Eye (tissue), 1 donor: ENCODE measurements around the gene XKRX.

ENCODE experiments used
- DNase-seq: peaks from one replicate; pipeline ENCODE4 v3.0.0-alpha.2; 2015

Gene XKRX

DNA sequence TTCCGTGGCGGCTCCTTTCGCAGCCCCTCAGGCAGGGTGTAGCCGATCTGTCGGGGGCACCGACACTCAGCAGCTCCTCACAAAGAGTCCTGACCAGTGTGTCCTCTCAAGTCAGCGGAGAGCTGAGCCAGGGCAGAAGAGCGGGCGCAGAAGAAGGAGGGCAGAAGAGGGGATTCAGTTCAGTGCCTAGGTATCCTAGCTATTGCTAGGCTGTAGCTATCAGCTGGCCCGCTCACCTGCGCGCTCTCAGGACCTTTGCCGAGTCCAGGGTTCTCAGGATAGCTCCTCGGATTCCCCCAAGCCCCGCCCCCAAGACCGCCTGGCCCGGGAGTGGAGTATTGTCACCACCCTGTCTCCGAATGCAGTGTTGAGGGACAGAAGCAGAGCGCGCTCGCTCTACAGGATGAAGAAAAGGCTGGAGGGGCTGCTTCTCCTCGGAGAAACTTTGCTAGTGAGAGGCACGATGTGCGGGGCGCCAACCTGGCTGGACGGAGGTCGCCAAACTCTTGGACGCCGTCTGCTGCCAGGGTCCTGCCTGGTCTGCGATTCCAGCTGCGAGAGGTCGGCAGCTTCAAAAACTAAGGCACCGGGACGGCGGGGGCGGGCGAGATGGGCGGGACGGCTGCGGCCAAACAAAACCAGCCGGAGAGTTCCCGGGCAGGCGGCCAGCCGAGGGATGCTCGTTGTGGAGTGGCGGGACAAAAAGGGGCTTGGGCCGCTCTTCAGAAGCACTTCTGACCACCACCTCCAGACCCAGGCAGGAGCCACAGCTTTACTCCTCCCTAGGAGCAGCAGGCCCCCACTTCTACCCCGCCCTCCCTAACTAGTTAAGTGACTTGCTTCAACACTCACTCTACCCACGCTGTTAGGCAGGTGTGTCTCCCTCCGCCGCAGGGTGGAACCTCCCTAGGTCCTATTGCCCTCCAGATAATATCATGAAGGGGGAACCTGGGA is at the start of gene XKRX:
Gene XKRX, minus strand, starts transcription at position 258 of the 954 bp plus-strand sequence. CDS start 613 bp downstream, outside the sequence.
- peak; percentile 45 for DNase-seq

DNA sequence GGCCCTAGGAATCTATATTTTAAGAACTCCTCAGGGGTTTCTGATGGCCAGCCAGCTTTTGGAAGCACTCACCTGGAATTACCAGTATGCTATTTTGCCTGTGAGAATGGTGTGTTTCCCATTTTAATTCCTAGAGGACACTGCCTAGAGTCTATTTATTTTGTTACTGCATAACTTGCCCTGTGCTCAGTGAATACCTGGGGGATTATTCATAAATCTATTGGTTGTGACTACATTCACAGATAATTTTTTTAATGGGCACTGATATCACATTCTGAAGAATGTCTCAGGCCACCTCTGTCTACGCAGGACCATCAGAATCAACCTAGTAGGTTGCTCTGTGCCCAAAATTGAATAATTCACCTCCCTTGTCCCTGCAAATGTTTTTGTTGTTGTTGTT is 47.5 kb upstream of the XKRX start:
- no peak for DNase-seq

DNA sequence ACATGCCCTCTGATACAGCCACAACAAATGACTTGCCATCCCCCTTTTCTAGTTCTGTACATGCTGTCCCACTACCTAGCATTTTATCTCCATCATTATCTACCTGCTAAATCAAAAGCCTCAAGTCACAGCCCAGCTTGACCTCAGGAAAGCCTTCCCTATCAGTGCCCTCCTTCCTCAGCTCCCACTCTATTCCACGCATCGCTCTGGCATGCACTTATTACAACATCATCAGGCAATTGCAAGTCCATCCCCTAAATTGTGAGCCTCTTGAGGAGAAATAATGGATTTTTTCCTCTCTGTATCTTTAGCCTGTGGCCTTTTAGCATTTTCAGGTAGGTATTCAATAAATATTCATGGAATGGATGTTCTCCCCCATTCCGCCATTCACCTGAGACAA is 46.5 kb upstream of the XKRX start:
- DNase-seq, result no peak

DNA sequence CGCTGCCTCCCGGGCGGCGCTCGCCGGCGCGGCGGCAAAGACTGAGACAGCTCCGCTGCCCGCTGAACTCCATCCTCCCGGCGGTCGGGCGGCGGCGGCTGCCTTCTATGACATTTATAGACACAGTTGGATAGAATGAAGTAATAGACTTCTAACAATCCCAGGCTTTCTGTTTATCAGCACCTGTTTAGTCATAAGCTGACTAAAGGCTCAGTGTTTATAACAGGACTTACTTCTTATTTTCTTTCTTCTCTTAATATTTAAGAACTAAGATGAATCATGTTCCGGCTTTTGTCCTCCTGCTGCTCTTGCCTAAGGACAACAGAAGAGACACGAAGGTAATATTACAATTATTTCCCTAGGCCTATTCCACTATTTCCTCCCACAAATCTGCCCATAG is 44.7 kb upstream of the XKRX start:
- DNase-seq, result no peak

DNA sequence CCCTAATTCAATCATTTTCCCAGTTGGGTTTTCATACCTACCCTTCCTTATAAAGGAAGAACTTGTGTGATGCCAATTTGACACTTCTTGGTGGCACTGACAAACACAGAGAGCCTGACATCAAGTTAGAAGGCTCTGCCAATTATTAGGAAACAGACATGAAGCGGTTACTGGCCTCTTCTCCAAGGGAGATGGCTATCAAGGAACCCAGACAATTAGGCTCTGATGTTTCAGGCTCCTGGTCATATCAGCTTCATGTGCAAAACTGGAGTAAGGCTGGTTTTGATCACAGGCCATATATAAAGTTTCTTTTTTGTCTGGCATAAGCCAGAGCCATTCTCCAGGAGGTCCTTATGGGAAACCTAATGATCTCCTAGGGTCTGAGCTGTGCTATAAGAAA is 41.2 kb upstream of the XKRX start:
- no peak for DNase-seq

DNA sequence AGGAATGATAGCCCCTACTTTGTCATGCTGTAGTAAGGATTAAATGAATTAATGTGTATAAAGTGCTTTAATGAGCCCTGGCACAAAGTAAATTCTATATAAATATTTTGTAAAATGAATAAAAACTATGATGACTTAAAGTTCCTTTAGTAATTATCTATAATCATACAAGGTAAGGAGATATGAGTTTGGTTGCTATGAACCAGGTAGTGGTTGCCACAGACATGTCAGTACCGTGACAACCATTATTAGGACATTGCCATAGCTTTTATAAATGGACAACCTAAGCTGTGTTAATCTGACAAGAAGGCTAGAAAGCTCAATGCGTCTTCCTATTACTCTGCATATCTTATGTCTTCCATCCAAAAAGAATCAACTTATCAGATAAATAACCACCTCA is 40.7 kb upstream of the XKRX start, which contains the start of gene ARL13A:
Gene ARL13A, plus strand, starts transcription at position 301 of the 400 bp plus-strand sequence. CDS start 3,982 bp downstream, outside the sequence.
- DNase-seq, result no peak

DNA sequence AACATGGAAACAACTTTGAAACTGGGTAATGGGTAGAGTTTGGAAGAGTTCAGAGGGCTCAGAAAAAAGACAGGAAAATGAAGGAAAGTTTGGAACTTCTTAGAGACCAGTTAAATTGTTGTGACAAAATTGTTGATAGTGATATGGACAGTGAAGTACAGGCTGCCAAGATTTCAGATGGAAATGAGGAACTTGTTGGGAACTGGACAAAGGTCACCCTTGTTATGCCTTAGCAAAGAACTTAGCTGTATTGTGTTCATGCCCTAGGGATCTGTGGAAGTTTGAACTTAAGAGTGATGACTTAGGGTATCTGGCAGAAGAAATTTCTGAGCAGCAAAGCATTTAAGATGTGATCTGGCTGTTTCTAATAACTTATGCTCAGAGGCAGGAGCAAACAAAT is 35.6 kb upstream of the XKRX start:
- no peak for DNase-seq

DNA sequence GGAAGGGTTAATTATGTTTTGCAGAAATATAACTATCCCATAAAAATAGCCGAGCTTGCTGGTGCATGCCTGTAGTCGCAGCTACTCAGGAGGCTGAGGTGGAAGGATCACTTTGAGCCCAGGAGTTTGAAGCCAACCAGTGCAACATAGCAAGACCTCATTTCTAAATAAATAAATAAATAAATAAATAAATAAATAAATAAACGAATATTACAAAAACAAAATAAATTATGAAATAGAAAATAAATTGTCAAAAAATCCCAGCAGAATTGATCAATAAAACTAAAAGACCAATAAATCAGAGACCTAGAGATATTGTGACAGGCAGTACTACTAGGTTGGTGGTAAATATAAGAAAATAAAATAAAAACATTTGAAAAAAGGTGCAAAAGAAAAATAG is 34.1 kb upstream of the XKRX start:
- DNase-seq, result no peak

DNA sequence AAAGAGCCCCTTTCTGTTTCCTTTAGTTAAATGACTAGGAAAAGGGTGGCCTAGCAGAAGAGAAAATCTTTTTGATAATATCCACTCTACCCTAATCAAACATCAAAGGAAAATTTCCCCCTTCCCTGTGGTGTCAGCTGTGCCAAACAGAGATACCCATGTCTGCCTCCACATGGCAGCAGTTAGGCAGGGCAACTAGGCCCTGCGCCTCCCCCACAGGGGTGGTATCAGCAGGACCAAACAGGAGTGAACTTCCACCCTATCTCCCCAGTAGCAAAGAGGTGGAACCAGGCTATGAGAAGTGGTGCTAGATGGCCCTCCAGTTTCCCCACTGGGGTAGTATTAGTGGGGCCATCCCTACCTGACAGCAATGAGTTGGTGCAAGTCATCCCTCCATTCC is 19.8 kb upstream of the XKRX start:
- DNase-seq, result no peak

DNA sequence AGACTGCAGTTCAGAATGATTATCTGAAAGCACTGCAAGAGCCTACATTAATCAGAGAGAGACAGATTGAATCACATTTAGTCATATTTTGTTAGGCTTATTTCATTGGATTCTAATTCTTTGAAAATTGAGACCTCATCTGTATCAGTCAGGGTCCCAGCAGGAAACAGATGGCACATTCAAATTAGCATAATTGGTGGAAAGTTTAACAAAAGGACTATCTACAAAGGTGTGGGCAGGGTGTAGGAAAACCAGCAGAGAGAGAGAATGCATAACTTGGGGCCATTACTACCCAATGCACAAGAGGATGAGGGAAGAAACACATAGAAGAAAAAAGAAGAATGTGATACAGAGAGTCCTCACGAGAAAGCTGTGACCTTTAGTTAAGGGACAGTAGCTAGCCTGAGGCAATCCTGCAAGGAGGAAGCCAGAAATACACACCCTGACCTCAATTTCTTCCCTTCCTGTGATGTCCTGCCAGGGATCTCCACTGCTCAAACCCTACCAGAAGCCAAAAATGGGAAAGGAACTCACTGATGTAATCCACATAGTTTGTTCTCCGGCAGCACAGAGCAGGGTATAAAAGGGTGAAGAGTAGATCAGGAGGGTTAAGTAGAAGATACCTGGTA is 17.7 kb upstream of the XKRX start:
- DNase-seq, result no peak

DNA sequence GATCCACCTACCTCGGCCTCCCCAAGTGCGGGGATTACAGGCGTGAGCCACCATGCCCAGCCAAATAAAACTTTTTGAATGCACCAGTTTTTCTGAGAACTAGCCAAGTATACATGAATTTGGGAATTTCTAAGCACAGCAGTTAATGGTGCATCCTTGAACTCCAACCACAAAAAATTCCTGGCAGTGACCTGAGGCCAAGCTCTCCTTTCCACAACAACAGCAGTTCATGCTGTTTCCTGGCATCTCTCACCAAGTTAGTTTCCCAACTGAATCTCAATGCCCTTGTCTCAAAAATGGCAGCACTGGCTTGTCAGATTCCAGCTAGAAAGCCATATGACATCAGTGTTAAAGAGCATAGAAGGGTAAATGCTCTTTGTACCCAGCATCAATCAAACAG is 15.9 kb upstream of the XKRX start:
- DNase-seq, result no peak

DNA sequence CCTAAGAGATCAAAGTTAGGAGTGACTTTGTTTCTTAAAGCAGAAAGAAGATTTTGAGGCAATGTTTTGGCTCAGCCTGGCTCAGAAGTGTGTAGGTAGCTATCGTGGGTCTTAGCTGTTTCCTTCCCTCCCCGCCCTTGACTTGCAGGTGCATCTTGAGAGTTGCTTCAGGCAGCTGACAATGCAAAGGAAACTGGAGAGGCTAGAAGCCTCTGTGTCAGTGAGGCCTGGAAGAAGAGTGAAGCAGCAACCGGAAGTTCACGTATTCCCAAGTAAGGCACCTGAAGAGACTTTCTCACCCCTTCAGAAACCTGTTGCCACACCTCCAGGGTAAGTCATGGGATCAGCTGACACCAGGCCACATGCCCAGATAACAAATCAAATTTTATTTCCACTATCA is 10.6 kb upstream of the XKRX start:
- no peak for DNase-seq

DNA sequence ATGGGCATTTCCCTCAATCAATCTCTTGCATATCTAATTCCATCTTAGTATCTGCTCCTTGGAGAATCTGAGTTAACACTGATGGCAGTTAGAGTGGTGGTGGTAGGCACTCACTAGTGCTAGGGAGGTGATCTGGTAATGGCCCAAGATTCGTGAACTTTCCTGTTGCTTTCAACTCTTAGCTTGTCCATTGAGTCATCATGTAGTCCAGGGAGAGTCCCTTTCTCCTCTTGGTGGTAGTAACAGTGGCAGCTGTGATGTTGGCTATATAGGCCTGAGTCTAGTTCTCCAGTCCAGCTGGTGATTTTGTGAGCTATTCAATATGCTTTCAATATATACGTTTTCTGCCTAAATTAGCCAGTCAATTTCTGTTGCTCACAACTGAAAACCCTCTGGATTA is 7.0 kb upstream of the XKRX start:
- no peak for DNase-seq

DNA sequence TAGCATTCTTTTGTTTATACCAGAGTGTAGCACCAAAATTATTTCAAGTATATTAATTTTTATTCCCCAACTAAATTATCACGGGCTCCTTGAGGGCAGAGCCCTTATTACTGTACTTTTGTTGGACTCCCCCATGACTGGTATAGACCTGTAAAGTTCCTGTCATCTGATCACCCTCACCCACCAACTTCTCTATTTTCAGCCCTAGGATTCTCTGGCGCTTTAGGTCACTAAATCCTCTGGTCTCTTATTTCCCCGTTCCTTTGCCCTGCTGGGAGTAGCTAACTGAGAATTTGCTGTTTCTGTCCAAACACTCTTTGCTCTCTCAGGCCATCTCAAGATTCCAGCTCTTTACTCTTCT is 3.2 kb upstream of the XKRX start:
- no peak for DNase-seq

DNA sequence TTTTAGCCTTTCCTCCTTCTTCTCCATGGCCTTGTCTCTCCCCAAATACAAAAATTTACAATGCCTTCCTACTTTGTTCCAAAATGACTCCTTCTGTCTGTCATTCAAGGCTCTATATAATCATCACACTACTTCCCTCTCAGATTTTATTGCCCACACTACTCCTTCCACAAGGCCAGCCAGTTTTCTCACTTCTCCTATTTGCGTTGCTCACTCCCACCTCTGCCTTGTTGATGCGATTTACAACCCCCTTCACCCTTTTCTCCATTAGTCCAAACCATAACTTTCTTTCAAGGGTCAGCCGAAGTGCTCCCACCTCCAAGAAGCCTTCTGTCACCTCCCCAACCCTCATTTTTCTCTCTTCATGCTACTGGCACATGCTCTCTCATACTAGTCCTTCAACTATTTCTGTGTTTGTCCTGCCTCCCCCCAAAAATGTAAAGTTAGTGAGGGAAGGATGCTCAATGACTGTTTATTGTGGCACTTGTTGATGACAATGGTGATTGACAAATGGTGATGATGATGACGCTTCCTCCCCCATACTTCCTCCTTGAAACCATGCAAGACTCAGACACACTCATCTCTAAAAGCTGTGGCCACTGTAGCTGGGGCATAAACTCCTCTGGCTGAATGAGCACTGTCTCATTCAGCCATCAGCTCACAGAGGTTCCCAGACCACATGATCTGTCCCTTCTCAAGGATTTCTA is 2.7 kb upstream of the XKRX start:
- DNase-seq, result no peak

DNA sequence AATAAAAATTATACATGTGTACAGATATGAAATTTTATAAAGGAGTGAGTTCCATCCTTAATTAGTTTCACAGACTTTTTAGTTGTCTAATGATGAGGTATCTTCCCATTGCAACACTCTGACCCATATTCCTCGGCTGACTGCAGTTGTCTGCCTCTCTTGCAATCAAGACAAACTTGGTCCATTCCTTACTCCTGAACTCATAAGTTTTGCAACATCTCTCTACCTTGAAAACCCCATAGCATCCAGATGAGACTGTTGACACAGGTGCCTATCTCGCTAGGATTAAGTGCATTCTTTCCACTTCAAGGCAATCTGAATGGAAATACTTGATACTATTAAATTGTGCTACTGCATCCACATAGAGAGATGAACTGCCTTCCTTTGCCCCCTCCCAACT is 2.3 kb downstream of the XKRX start:
- DNase-seq, result no peak

DNA sequence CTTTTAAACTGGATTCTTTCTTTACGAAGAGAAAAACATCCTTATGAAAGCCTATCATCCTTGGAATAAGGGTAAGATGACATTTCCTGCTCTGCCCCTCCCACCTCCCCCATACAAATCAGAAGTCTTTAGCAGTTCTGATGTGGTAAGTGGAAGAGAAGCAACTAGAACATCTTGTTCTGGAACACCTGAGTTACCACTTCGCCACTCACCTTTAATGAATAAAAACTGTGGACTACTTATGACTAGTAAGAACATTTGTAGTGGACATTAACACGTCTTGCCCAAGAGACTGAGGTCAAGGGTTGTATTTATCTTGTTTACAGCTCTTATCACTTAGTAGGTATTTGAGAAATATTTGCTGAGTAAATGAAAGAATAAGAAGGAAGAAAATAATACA is 4.3 kb downstream of the XKRX start:
- no peak for DNase-seq

DNA sequence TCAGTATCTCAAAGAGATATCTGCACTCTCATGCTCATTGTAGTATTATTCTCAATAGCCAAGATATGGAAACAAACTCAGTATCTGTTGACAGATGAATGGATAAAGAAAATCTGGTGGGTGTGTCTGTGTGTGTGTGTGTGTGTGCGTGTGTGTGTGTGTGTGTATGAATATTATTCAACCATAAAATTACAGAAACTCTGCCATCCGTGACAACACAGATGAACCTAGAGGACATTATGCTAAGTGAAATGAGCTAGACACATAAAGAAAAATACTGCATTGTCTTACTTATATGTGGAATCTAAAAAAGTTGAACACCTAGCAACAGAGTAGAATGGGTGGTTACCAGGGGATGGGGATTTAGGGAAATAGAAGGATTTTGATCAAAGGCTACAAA is 13.2 kb downstream of the XKRX start:
- no peak for DNase-seq

DNA sequence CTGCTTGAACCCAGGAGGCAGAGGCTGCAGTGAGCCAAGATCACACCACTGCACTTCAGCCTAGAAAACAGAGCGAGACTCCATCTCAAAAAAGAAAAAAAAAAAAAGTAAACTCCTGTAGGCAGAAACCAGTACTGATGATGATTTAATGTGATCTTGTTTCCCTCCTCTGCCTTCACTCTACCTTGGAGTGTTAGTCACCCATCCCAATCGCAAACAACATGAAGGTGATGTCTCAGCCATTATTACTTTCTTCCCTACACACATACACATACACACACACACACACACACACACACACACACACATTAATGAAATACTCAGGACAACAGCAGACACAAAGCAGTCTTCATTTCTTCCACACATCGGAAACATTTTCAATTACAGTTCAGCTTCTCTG is 15.6 kb downstream of the XKRX start:
- DNase-seq, result no peak

DNA sequence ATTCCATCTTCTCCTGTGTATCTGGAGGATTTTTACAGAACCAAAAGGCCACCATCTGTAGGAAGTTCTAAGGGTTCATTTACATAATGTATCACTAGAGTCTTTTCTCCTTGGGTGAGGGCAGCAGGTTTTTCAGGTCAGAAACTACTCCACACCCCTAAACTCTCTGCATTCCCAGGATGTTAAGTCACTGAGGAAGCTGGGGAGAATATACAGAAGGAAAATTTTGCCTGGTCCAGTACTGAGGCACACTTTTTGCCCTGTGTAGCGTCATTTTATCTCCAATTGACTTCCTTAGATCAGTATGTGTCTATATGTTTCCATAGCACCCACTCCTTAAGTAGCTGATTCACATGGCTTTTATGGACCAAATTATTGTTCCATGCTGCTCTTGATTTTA is 17.0 kb downstream of the XKRX start:
- DNase-seq, result no peak

DNA sequence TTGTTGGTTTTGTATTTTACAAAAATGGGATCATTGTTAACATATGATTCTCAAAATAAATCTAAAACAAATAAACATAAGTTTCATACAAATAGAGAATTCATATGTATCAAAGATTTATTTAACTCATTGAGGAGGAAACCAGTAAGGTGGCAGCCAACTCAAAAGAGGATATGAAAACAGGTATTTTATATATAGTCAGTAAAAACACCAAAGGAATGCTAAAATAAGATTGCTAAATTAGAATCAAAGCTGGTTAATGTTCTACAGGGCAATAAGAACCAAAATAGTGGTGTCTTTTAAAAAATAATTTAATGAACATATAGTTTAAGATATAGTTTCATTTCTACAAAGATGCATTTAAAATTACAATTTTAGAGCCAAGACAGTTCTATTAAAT is 23.1 kb downstream of the XKRX start:
- DNase-seq, result no peak

DNA sequence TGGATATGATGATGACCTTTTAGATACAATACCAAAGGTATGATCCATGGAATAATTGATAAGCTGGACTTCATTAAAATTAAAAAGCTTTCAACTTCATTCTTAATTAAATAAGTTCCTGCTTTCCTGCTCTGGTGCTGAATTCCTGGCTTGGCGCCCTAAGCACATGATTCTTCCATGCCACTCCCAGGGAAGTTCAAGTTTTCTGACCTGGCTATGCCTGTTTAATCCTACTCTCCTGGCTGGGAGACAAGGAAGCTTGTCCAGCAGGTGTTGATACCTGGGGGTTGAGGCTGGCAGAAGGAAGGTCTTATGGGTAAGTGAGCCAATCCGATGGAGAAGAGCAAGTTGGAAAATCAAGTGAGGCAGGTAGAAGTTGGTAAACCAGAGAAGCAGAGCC is 24.3 kb downstream of the XKRX start:
- no peak for DNase-seq

DNA sequence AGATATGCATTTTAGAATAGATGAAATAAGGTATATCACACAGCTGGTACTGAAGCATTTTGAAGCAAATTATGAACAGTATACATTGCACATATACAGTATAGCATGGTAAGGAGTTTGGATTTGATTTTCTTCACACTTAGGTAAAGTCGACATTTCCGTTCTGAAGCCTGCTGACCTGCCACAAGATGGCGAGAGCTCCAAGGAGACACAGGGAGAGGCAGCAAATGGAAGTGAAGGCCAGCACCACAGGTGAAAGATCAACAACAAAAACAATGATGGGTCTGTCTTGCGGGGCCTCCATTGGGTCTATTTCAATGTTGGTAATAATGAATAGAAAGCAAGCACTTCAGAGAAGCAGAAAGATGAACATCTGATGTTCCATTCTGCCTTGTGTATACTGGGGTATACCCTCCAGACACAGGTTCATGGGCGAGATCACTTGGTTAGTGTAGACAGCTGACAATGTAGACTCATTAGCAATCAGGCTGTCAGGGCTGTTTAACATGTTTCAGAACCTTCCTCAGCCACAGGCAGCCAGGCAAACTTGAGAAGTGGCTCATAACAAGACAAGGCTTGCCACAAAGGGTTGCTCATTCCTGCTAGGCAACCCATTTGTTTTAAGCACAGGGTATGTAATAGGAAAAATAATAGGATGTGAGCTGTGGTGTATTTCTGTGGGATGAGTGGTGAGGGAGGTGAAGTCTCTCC is 33.2 kb downstream of the XKRX start:
- peak; percentile 41 for DNase-seq
